ENCODE data around the gene GLIS1. TPM values are rescaled to one million over a fixed set of nuclear protein-coding genes. Genes with fewer than 3 reads are reported as not detected.

GLIS1 gene
- total and polyA plus RNA-seq, 11 donors = 0.06 to 0.35 (median 0.13) TPM; not detected in 6

DNA sequence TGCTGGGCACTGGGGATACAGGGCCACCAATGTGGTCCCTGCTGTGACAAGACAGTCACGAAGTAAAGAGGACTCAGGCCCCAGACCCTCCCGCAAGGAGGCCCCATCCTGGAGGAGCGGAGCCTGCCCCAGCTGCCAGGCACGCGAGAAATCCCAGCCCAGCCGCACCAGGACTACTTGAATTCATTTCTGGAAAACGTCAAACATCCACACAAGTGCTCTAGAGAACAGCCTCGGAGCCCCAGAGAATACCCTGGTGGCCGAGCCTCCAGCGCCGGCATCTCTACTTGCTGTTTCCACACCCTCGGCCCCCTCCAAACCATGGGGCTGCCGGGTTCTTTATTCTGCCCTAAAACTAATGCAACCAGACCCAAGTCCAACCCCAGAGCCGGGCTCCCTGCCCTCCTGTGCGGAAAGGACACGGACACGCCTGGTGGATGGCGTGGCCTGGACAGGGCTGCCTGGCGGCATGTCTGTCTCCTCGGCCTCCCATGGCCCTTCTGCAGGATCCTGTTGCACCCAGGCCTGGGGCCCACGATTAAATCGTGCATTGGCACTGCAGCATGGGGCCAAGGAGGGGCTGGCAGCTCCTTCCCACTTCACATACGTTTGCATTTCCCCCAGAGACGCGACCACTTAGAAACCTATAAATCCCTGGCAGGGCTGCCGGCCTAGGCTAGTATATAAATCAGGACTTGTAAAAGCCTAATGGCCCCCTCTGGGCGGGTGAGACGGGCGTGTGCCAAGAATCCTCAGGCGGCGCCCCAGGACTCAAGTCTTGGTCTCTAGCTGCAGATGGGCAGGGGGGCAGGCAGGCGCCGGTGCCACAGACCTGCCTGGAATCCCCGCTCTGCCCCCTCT, 238.5 kb downstream of the GLIS1 start:
- peaks cover 0 to 38% (median 7%) of the 10 kb centered on the region in 9 donors for H3K27me3 ChIP-seq
- H3K9me3 ChIP-seq = no peaks in the 10 kb centered on the region
- DNase-seq (no peak), ATAC-seq (no peak)
- 81 to 85% (median 81%) methylated on average over 12 to 34 of the region's 34 CpGs for WGBS, 4 donors
- H3K36me3 ChIP-seq = no peaks in the 10 kb centered on the region
- peak overlapping the region in 1 of 12 donors; percentile 31 for H3K27ac ChIP-seq
- no peak for TF ChIP-seq POLR2A (IDR thresholded peaks at IDR 0.05)
- TF ChIP-seq, protein P1, sequence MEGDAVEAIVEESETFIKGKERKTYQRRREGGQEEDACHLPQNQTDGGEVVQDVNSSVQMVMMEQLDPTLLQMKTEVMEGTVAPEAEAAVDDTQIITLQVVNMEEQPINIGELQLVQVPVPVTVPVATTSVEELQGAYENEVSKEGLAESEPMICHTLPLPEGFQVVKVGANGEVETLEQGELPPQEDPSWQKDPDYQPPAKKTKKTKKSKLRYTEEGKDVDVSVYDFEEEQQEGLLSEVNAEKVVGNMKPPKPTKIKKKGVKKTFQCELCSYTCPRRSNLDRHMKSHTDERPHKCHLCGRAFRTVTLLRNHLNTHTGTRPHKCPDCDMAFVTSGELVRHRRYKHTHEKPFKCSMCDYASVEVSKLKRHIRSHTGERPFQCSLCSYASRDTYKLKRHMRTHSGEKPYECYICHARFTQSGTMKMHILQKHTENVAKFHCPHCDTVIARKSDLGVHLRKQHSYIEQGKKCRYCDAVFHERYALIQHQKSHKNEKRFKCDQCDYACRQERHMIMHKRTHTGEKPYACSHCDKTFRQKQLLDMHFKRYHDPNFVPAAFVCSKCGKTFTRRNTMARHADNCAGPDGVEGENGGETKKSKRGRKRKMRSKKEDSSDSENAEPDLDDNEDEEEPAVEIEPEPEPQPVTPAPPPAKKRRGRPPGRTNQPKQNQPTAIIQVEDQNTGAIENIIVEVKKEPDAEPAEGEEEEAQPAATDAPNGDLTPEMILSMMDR (IDR thresholded peaks at IDR 0.05) = no peak
- intact Hi-C loops (cut with DNase I) = no loop called here
- H3K4me1 ChIP-seq = no peaks in the 10 kb centered on the region
- no peak overlapping the region for H3K4me3 ChIP-seq

DNA sequence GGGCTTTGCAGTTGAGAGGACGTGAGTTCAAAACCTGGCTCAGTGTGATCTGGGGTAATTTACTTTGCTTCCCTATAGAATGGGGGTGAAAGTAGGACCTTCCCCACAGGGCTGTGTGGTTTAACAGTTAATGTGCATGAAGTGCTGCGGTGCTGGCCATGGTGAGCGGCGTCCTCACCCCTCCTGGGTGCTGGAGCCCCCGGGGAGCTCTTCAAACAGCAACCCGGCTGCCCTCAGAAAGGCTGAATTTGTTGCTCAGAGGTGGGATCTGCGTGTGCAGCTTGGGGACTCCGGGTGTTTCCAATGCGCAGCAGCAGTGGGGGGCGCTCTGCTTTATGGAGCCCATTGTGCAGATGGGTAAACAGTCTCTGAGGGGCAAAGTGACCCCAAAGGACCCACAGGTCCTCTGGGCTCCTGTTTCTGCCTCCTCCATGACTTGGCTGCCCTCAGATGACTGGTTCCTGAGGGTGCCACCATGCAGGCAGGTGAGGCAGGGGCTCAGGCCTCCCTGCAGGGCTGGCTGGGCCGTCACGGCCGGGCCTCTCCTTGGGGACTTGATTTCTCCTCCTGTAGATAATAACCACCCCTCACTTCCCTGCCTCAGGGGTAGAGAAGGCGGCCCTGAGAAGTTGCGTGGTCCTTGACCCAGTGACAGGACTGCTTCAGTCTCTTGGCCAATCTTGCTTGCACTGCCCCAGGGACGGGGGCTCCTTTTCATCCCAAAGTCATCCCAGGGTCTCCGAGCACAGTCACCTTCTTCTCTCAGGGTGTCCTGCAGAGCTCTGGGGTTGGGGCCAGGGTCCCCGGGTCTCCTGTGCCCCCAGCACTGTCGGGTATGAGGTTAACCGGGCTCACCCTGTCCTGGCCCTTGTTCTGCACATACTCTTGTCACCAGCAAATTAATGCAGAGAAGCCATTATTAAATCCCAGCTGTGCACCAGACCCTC, 239.4 kb downstream of the GLIS1 start:
- Histone ChIP-seq H3K27me3 (peaks cover 0 to 38% (median 7%) of the 10 kb centered on the region in 9 donors), H3K4me1 (no peaks in the 10 kb centered on the region), H3K9me3 (no peaks in the 10 kb centered on the region), H3K36me3 (no peaks in the 10 kb centered on the region), H3K4me3 (no peak overlapping the region), H3K27ac (no peak overlapping the region)
- intact Hi-C loops (cut with DNase I) = no loop called here
- ATAC-seq (no peak), DNase-seq (no peak)
- TF ChIP-seq POLR2A (IDR thresholded peaks at IDR 0.05) = no peak
- TF ChIP-seq, protein P1 (IDR thresholded peaks at IDR 0.05) = no peak
- 73 to 83% (median 80%) methylated on average over 18 to 20 of the region's 20 CpGs for WGBS, 4 donors

DNA sequence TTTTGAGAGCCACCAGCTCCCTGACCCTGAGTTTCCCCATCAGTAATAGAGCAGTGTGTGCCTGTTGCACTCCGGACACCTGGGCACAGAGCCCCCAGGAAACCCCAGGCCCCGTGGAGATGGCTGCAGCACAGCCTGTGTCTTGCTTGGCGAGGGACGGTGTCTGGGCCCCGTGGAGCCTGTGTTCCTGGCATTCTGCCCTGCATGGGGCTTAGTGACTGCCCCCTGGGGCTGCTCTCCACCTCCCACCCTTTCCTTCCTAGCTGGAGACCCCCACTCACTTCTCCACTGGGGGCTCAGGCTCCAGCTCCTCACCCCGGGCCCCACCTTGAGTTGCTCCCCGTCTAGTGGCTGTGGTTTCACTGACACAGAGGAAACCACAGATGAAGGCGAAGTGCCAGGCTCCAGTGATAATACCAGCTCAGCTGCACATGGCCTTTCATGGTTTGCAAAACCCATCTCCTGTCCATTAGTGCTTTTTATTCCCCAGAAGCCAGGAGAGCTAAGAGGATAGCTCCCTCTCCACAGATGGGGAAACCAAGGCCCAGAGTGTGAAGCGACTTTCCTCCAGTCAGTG, 240.3 kb downstream of the GLIS1 start:
- Histone ChIP-seq H3K27me3 (peaks cover 0 to 38% (median 7%) of the 10 kb centered on the region in 9 donors), H3K36me3 (no peaks in the 10 kb centered on the region), H3K27ac (no peak overlapping the region), H3K4me3 (no peak overlapping the region), H3K4me1 (no peaks in the 10 kb centered on the region), H3K9me3 (no peaks in the 10 kb centered on the region)
- TF ChIP-seq, protein P1 (IDR thresholded peaks at IDR 0.05) = no peak
- no peak for TF ChIP-seq POLR2A (IDR thresholded peaks at IDR 0.05)
- no peak for DNase-seq
- WGBS, 4 donors = 53 to 63% (median 61%) methylated on average over 7 to 9 of the region's 9 CpGs
- intact Hi-C loops (cut with DNase I) = no loop called here
- no peak for ATAC-seq

All from heart left ventricle (tissue), 16 donors.